Measurements from ENCODE around the gene GLYATL1.

GLYATL1 gene

DNA sequence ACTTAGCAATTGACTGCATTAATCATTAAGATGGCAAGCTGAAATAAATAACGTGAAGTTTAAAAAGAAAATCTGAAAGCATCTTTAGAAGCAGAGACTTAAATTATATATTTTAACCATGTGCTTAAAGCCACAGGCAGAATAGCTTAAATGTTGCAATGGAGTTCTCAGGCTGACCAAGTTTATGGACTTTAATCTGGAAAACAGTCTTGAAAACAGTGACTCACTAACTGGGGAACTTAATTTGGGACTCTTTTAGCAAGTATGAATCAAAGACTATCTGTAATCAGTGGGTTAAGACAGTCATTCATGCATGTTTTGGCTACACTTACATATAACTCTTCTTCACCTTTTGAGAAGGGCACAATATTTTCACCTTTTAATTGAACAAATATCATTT is 12.6 kb upstream of the GLYATL1 start:
- no peak for DNase-seq (ENCODE audit: low spot score)

DNA sequence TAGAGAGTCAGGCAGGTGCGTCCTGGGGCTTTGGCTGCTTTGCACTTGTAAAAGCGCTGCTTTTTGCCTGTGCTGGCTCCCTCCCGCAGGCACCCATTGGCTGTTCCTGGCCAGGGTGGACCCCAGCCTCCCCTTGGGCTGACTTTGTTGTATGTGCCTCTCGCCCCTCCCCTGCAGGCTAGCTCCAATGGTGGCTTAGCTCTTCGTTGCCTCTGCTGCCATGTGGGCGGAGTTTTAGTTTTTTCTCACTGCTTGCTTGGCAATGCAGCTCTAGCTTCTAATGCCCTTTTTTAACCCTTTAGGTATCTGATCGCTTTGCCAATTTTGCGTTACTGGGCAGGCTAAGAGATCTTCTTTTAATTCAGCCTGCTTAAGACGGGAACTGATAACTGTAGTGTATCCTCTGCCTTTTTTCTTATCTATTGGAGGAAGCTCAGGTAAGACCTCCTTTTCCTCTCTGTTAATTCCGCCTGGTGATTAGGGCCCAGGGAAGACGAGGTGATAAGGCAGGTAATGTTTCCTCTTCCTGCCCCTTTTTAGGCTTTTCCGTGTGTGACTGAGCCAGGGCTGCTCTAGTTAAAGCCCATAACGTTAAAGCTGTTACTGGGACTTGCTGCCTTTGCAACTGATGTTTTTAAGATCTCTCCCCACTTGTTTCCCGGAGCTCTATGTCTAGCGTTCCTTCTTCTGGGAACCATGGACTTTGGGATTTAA is 11.7 kb upstream of the GLYATL1 start:
- DNase-seq (ENCODE audit: low spot score): peak; percentile 17

DNA sequence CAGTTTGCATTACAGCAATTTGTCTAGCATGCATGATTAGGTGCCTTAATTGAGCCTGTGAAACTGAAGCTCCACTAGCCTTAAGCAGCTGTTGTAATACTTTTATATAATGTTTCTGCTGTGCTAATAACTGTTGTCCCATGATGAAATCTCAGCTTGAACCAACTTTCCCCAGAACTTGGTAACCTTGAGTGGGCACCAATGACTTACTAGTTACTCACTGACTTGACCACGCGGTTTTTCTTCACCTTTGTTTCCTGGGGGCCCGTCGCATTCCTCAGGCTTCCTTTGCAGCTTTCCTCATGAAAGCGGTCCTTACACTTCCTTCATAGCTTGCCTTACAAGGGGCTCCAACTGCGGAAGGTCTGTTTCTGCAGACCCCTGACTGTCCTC is 11.2 kb upstream of the GLYATL1 start:
- no peak for DNase-seq (ENCODE audit: low spot score)

DNA sequence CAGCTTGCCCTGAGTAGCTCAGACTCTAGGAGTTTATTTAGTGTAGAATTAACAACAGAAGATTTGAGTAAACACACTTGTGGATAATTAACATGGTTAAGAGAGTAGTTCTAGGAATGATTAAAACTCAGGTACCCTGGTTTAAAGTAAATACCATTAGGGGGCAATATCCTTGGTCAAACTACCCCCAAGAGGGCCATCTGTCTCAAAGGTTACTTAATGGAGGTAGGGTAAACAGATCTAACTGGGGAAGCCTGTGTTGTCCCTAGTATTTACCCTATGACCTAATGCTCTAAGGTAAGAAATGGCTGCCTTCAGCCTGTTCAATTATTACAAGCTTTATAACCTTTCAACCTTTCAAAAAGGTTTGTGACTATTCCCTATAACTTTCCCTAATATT is 10.6 kb upstream of the GLYATL1 start:
- no peak for DNase-seq (ENCODE audit: low spot score)

DNA sequence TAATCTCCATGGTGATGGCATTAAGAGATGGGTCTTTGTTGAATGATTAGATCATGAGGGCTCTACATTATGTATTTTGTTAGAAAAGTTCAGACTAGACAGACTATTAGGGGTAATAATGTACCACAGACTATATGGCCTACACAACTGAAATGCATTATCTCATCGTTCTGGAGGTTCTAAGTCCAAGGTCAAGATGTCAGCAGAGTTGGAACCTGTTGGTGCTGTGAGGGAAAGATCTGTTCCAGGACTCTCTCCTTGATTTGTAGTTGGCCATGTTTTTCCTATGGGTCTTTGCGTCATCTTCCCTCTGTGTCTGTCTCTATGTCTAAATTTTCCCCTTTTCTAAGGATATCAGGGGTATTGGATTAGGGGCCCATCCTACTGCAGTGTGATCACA is 8.4 kb upstream of the GLYATL1 start:
- no peak for DNase-seq (ENCODE audit: low spot score)

DNA sequence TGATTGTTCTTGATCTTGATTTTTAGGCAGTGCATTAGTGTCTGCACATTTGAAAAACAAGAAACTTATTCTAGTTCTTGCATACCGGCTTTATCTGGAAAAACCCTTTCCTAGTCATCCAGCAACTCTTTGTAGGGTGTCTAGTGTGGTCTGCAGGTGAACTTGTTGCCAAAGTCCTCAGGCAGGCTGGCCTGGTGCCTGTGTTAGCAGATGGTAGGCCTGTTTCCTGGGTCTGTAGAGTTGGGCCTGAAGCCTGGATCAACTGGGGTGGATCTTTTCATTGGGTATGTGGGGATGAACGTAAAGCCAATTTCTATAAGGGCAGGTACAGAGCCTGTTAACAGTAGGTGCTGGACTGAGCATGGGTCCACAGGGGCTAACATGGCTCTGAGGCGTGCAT is 5.6 kb upstream of the GLYATL1 start:
- no peak for DNase-seq (ENCODE audit: low spot score)

DNA sequence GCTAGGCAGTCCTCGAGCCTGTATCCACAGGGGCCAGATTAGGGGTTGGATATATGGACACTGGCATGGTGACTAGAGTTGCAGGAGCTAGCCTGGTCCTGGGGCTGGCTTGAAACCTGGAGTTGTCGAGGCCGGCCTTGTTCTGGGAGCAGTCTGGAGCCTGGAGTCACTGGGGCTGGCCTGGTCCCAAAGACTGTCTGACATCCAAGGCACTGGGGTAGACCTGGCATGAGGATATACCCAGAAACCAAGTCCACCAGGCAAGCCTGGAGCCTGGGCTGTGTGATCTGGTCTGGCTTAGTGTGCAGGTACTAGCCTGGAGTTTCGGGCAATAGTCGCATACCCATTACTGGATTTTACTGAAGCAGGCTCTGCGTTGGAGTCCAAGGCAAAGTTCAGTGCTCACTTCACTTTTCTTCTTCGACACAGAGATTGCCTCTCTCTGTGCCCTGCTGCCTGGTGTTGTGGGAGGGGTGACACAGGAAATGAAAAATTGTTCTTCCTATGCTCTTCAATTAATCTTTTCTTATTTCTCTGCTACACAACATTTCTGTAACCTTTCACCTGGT is 4.3 kb upstream of the GLYATL1 start:
- no peak for DNase-seq (ENCODE audit: low spot score)

DNA sequence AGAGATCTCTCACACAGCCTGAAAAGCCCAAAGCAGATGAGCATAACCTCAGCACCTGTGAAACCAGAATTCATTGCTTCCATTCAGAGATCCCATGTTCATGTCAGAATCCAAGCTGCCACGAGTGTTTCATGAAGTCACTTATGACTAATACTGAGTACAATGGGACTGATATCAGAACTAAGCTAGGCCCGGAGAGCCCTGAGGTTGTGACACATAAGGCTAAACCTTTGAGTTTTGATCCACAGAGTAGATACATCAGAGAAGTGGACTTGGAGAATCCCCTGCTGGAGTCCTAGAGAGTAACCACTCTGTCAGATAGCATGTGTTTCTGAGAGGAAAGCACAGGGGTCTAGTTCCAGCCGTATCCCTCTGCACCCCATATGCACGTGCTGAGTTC is 890 bp upstream of the GLYATL1 start:
- DNase-seq (ENCODE audit: low spot score): no peak

DNA sequence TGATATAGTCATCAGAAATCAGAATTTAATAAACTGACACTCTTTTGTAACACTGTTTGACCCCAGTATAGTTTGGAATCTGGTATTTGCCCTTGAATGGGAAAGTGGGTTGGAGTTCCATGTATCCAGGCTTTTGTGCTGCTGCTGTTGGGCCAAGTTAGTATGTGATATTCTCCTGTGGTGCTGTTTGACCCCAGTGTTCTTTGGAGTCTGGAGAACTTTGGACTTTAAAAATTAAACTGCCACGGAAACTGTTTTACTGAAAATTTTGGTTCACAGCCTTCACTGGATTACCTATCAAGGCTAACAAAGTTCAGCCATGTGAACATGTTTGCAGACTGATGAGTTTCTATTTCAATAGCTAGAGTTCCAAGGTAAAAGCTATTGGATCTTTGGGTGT is 740 bp downstream of the GLYATL1 start:
- no peak for DNase-seq (ENCODE audit: low spot score)

DNA sequence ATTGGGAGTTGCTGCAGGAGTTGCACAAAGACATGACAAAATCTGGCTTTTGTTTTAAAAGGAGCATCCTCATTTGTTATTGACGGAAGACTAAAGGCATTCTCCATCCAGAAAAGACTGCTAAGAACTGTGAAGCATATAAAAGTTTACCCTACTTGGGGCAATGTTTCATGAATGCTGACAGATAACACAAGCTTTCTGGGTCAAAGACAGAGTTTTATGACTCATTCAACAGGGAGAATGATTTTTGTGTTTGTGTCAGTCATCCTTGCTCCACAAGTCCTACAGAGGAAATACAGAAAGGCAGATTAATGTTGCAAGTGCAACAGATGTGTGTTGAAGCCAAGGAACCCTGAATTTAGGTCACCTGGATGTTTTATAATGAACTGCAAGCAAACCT is 2.5 kb downstream of the GLYATL1 start:
- no peak for DNase-seq (ENCODE audit: low spot score)

DNA sequence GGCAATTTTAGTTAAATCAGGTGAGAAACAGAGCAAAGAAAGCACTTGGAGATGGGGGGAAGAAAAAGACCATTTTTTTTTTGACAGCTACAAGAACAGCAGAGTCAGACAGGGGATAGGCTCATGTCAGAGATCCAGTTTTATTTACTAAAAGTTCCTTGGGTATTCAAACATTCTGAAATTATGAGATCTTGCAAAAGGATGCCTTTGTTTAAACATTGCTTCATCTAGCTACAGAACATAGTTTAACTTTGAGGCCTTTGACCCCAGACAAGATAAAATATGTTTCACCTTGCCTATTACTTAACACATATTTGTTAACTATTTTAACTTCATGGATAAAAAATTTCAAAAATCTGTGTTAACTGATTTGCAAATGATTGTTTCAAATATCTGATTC is 6.4 kb downstream of the GLYATL1 start:
- no peak for DNase-seq (ENCODE audit: low spot score)

DNA sequence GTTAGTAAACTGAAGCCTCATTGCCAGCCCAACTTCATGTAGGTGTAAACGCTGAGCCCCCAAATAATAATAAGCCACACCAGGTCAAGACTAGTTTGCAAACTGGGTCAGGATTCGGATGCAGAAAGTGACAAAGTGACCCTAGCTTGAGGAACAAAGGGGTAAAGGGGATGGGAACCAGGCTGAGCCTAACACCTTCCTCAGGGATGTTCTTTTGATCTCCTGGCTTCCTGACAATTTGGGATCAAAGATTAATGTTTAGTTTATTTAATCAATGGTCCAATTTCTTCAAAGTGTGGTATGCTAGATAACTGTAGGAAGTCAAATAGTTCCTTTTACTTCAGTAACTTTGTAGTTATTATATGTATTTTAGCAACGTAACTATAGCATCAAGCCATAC is 9.9 kb downstream of the GLYATL1 start:
- no peak for DNase-seq (ENCODE audit: low spot score)

DNA sequence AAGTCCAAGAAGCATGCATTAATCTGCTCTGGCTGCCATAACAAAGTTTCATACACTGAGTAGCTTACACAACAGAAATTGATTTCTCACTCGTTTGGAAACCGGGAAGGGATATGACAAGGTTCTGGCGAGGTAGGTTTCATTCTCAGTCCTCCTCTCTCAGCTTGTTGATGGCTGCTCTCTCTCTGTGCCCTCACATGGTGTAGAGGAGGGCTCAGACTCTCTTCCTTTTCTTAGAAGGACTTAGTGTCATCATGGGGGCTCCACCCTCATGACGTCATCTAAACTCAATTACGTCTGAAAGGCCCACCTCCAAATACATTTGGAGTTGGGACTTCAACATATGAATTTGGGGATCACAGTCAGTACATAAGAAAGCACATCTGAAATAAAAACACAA is 18.6 kb downstream of the GLYATL1 start:
- no peak for DNase-seq (ENCODE audit: low spot score)

DNA sequence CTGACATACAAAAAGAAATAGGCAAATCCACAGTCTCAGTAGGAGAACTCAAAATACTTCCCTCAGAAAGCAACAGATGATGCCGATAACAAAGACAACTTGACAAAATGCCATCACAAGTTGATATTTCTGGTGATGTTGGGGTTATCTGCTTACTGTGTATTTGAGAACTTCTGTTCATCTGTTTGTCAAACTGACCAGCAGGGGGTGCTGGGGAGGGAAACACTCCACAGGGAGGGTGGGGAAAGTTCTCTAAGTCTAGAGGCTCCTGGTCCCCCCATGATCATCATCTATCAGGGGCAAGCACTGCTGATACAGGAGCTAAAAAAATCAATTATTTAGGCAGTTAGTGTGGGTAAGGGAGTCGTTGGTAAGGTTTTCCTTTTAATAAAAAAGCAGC is 19.2 kb downstream of the GLYATL1 start:
- no peak for DNase-seq (ENCODE audit: low spot score)

DNA sequence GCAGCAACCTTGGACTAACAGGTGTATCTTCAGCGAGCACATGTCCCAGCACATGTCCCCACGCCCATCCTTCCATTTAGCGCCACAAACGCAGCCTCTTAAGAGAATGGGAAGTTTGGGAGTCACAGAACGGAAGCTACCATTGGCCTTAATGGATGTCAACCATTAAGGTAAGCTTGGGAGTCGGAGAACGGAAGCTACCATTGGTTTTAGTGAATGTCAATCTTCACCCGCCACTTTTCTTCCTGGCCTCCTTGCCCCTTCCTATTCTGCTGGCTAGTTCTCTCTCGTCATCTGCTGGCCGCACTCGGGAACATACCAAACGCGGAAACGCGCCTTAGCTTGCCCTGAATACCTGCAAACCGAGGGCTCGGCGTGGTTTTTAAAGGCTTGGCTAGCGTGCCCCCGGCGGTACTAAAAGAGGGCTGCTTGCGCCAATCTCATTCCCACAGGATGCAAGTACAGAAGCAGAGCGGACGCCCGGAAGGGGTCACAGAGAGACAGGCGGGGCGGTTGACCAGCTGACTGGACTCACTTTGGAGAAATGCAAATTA is 24.3 kb downstream of the GLYATL1 start:
- DNase-seq (ENCODE audit: low spot score): no peak

DNA sequence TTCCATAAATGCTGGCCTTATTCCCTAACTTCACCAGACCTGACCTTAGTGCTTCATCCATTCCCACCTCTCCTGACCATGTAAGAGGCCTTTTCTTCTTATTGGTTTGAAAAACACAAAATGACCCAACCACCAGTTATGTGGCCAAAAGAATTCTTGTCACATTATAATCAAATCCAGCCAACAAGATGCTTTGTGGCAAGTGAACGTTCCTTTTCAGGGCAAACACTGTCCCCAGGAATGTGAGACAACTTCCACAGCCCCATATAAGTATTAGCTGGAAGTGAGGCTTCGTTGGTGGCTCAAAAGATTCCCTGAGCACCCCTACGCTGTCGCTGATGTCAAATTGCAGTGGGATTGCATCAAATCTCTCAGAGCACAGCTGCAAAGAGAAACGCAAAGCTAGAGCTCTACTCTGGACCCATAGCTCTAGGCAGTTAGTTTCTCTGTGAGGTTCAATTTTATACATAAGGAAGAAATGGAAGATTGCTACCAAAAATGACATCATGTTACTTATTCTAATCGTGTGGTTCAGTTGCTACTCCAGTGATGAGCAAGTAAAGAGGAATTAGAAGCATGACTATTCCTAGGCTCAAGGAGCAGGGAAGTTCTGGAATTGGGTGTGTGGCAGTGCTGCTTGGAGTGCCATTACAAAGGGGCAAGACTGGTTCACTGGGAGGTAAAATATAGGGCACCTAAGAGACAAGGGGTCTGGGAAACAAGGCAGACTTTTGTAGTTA is 26.1 kb downstream of the GLYATL1 start:
- peak; percentile 17 for DNase-seq (ENCODE audit: low spot score)

DNA sequence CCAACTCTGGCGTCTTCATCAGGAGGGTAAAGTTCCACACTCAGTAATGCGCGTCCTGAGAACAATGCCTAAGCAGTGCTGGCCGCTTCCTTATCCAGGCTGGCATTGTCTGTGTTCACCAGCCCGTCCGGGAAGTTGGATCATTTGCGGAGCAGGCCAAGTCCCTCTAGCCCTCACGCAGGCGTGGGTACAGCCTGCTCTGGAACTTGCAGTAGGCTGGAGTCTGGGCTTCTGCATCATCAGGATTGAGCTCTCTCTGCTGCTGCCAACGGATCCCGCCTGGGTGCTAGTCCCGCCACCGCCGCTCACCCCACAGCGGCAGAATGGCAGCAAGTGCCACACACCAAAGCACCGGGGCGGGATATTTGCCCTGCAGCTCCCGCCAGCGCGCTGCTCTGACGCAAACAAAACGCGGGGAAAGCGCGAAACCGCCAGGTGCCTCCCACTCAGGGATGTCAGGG is 29.0 kb downstream of the GLYATL1 start:
- no peak for DNase-seq (ENCODE audit: low spot score)

DNA sequence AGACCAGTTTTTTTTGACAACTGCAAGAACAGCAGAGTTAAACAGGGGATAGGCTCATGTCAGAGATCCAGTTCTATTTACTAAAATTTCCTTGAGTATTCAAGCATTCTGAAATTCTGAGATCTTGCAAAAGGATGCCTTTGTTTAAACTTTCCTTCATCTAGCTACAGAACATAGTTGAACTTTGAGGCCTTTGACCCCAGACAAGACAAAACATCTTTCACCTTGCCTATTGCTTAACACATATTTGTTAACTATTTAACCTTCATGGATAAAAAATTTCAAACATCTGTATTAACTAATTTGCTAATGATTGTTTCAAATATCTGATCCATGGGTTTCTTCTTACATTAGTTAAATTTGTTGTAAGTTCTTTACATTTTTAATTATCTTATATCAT is 38.2 kb downstream of the GLYATL1 start:
- DNase-seq (ENCODE audit: low spot score): no peak

DNA sequence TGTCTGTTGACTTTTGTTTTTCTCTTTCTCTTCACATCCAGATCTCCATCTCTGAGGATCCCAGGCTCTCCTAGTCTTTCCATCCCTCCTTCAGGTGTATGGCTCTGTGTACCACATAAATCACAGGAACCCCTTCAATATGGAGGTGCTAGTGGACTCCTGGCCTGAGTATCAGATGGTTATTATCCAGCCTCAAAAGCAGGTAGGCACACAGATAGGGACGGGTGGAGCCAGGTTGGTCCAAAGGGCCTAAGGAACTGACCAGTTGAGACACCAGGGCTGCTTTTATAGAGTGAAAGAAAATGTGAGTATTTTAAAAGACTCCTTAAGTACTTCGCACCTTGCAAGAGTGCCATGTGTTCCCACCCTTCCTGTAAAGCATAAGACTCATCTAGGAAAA is 39.9 kb downstream of the GLYATL1 start:
- DNase-seq (ENCODE audit: low spot score): no peak

DNA sequence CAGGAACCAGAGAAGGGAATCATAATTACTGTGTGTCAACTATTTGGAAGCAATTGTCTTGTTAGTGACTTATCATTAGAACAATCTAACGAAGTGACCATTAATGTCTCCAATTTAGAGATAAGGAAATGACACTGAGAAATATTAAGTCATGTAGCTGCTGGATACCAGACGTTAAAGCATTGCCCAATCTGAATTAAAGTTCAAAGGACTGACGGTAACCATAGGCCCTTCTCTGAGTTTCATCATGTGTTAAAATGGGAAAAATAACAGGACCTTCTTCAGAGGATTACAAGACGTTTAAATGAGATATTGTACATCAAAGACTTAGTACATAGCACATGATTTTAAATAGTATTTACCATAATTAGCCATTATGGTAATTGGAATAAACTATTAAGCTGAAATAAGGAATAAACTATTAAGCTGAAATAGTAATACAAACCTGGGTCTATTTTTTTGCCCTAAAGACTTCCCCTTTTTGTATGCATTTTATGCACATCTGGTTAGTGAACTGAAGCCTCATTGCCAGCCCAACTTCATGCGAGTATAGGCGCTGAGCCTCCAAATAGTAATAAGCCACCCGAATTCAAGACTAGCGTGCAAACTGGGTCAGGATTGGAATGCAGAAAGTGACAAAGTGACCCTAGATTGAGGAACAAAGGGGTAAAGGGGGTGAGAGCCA is 41.0 kb downstream of the GLYATL1 start:
- DNase-seq (ENCODE audit: low spot score): no peak

DNA sequence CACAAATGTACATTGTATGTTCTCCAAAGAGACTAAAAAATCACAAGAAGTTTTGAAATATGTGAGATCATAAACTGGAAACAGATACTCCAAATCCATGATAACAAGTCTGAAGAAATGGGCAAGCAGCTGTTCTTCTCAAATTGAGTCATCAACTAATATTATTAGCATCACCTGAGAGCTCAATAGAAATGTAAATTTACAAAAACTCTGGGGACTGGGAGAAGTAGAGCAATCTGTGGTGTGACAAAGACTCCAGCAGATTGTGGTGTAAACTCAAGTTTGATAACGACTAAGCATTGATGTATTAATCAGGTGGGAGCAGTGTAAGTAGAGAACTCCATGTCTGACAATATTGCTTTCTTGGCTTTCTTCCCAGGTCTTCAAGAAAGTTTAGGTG is 53.2 kb downstream of the GLYATL1 start:
- DNase-seq (ENCODE audit: low spot score): no peak

DNA sequence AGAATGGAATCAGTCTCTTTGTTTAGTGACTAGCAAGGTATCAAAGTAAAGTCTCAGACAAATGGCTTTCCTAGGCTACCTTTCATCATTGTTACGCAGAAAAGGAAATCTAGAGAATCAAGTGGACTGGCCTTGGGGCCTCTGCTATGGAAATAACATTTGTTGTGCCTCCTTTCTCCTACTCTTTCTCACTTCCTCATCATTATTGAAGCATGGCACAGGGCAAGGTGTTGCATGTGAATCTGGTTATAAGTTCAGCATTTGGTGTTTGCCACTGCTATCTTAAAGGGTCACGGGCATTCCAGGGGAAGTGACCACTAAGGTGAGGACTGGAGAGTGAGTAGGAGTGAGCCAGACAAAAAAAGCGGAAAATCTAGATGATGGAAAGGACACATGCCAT is 54.9 kb downstream of the GLYATL1 start:
- DNase-seq (ENCODE audit: low spot score): no peak

Measured in SW480 (cell line).